GM12873 (cell line): ENCODE results near the gene ZFAND5.

ENCODE experiments used
- CTCF ChIP-seq: IDR thresholded peaks from 2 replicates; pipeline ENCODE4 v1.5.1; 2012; ENCODE audit warnings: low read depth, mild to moderate bottlenecking, moderate library complexity, low read length, control low read depth; ENCODE audit not compliant: insufficient read depth; ENCODE audit errors: missing control alignments

The ZFAND5 gene

GRCh38 chr9:72306761-72307160 lies 58.2 kb downstream of the ZFAND5 start:
- TF ChIP-seq CTCF, result no peak

GRCh38 chr9:72305707-72306106 lies 59.3 kb downstream of the ZFAND5 start:
- TF ChIP-seq CTCF, result no peak

- no peak for TF ChIP-seq CTCF
Measured at GRCh38 chr9:72305102-72305546, 59.9 kb downstream of the ZFAND5 start.

- TF ChIP-seq CTCF, result no peak
Measured at GRCh38 chr9:72304538-72304937, 60.5 kb downstream of the ZFAND5 start.
